ENCODE results near the gene HNF4A.
A peak's percentile ranks its signal among the peaks of the same experiment; 100 is the strongest.
"Not testable (repeated sequence)": the region's sequence is repeated elsewhere in the genome, so short reads cannot be mapped to it uniquely, and the experiment has no call there.

Gene HNF4A

DNA sequence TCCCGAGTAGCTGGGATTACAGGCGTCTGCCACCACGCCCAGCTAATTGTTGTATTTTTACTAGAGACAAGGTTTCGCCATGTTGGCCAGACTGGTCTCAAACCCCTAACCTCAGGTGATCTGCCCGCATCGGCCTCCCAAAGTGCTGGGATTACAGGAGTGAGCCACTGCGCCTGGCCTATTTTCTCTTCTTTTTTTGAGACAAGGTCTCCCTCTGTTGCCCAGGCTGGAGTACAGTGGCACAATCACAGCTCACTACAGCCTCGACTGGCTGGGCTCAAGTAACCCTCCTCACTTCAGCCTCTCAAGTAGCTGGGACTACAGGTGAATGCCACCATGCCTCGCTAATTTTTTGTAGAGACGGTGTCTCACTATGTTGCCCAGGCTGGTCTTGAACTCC is 9.6 kb upstream of the HNF4A start:
- DNase-seq (ENCODE audit: low read depth), result not testable (repeated sequence)

GRCh38 chr20:44348168-44348659 is 7.3 kb upstream of the HNF4A start:
- no peak for DNase-seq (ENCODE audit: low read depth)

DNA sequence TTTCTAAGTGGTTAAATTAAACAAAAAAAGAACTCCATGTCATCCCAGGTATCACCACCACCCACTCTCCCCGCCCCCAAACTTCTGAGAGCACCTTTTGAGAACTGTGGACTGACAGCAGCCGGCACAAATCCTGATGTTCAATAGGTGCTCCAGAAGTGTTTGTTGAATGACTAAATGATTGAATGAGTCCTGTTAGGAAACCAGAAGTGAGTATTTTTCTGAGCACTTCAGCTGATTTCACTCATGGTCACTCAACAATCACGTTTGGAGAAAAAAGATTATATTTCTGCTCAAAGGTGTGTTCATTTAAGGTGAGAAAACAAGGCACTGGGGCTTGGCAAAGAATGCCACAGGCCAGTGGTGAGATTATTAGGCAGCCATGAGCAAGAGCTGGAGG is 6.2 kb upstream of the HNF4A start:
- DNase-seq (ENCODE audit: low read depth), result no peak

DNA sequence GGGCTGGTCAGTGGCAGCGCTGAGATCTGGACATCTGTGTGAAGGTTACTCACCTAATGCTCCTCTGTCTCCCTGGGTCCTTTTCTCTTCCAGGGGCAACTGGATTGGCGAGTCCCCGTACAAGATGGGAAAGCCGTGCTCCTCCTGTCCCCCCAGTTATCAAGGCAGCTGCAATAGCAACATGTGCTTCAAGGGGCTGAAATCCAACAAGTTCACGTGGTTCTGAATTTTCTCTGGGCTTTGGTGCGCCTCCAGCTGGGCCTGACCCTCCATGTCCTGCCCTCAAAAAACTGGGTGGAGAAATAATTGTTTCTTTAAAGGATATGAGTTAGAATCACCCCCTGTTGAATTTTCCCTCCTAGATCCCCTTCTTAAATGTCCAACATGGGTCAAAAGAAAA is 4.9 kb upstream of the HNF4A start:
- DNase-seq (ENCODE audit: low read depth), result no peak

DNA sequence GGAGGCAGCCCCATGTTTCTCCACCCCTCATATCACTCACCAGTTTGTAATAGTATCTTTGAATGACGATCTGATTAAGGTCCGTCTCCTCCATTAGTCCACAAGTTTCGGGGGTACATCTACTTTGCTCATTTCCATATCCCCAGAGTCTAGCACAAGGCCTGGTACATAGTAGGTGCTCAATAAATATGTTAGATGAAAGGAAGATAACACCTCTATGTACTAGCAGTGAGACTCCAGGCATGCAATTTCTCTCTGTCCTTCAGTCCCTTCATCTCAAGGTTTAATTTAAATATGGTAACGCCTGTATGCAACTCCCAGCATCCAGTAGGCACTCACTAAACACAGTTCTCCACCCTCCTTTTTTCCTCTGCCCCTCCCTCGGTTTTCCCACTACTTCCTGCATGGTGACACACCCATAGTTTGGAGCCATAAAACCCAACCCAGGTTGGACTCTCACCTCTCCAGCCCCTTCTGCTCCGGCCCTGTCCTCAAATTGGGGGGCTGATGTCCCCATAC is 461 bp upstream of the HNF4A start:
- no peak for DNase-seq (ENCODE audit: low read depth)

- DNase-seq (ENCODE audit: low read depth), result no peak
Observed at GRCh38 chr20:44356353-44356723, 839 bp downstream of the HNF4A start.

DNA sequence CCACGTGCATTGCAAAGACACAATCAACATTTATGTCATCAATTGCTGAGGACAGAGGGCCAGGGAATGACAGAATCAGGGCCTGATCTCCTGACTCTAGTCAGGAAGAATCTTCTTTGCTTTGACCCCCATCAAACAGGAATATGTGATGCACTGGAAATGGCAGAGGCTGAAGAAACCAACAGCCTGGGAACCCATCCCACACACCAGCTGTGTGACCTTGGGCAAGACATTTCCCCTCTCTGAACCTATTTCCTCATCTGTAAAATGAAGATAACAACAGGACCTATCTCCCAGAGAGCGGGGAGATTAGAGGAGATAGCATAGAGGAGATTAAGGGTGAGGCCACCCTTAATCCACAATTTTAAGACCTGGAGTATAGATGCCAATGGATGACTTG is 1.5 kb downstream of the HNF4A start:
- DNase-seq (ENCODE audit: low read depth), result no peak

GRCh38 chr20:44357555-44358125 is 2.1 kb downstream of the HNF4A start:
- no peak for DNase-seq (ENCODE audit: low read depth)

- no peak for DNase-seq (ENCODE audit: low read depth)
Observed at GRCh38 chr20:44358776-44359175, 3.3 kb downstream of the HNF4A start.

GRCh38 chr20:44360221-44360620 is 4.7 kb downstream of the HNF4A start:
- no peak for DNase-seq (ENCODE audit: low read depth)

GRCh38 chr20:44361021-44361420 is 5.5 kb downstream of the HNF4A start:
- DNase-seq (ENCODE audit: low read depth), result no peak

DNA sequence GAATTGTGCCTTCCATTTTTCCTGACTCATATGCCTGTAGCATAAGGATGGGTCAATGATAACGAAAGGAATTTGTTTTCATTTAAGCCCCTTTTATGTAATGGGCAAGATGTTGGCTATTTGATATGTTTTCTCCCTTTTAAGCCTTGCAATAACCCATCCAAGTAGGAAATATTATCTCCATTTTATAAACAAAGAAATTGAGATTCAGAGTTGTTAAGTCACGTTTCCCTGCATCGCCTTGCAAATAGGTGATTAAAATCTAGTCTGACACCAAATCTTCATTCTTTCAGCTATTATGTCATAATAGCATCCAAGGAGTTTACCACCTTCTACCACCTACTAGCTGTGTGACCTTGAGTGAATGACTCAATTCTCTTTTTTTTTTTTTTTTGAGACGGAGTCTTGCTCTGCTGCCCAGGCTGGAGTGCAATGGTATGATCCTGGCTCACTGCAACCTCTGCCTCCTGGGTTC is 7.0 kb downstream of the HNF4A start:
- DNase-seq (ENCODE audit: low read depth), result no peak

GRCh38 chr20:44364068-44364467 is 8.6 kb downstream of the HNF4A start:
- DNase-seq (ENCODE audit: low read depth), result no peak

DNA sequence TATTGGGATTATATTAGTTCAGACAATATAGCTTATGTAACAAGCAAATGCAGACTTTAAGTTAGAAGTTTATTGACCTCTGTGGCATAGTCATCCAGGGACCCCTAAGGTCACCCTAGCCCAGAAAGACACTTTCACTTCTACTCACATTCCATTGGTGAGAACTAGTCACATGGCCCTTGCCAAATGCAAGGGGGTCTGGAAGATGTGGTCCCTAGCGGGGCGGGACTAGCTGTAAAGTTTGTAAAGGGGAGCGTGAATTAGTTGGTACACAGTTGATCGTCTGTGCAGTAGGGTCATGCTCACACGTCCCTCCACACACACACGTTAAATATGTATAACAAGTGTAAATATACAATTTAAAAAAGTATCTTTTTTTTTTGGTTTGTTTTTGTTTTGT is 9.3 kb downstream of the HNF4A start:
- DNase-seq (ENCODE audit: low read depth), result no peak

- DNase-seq (ENCODE audit: low read depth), result no peak
Observed at GRCh38 chr20:44367746-44368145, 12.2 kb downstream of the HNF4A start.

DNA sequence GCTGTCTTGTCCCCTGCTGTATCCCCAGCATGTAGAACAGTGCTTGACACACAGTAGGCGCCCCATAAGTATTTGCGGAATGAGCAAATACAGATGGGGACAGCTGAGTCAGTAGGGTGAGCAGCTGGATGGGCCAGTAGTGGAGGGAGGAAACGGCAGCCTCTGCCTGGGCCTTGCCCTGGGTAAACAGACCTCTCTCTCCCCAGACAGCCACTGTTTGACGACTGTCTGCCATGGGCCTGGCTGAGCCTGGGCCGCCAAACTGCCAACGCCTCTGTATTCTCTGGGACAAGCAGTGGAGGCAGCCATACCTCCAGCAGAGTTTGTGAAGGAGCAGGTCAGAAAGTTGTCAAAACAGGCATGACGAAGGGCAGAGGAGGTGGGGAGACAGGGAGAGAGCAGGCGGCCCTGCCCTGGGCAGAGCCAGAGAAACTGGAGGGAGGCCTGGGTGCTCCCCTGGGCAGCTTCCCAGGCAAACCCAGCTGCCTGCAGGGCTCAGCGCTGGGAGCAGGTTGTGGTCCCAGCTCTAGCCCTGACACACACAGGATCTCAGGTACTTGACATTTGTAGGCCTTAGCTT is 15.2 kb downstream of the HNF4A start:
- no peak for DNase-seq (ENCODE audit: low read depth)

DNA sequence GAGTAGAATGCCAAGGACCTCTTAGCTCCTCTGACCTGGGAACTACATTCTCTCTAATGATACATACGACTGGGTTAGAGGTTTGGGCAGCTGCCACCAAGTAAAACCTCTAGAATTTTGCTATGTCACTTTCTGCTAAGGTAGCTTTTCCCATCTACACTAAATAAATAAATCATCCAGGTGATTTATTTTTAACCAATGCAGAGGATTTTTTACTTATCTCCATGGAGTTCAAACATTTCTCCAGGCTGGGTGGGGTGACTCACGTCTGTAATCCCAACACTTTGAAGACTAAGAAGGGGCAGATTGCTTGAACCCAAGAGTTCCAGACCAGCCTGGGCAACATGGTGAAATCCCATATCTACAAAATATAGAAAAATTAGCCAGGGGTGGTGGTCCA is 27.1 kb downstream of the HNF4A start:
- DNase-seq (ENCODE audit: low read depth), result no peak

DNA sequence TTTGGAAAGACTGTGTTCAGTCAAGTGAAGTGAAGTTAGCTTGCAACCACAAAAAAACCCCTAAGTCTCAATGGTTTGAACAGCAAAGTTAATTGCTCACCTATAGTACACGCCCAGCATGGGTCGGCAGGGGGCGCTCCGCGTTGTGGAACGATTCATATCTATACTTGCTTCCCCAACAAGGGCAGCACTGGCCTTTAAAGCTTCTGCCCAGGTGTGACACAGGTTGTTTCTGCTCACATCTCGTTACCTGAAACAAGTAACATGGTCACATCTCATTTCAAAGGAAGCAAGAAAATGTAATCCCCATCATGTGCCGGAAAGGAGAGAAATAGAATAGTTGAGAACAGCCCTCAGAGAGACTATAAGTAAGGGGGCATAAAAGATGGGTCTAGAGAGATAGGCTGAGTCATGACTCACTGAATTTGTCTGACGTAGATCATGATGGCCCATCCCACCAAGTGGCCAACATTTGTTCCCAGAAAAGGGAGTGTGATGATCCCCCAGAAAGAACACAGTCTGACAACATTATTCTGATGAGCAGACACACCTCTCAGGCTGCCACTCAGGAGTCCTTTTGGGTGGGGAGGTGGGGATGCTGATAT is 29.0 kb downstream of the HNF4A start:
- peak; percentile 80 for DNase-seq (ENCODE audit: low read depth)

GRCh38 chr20:44388466-44389023 is 33.0 kb downstream of the HNF4A start:
- peak; percentile 22 for DNase-seq (ENCODE audit: low read depth)

GRCh38 chr20:44389871-44390270 is 34.4 kb downstream of the HNF4A start:
- no peak for DNase-seq (ENCODE audit: low read depth)

- DNase-seq (ENCODE audit: low read depth), result no peak
Observed at GRCh38 chr20:44390280-44390679, 34.8 kb downstream of the HNF4A start.

DNA sequence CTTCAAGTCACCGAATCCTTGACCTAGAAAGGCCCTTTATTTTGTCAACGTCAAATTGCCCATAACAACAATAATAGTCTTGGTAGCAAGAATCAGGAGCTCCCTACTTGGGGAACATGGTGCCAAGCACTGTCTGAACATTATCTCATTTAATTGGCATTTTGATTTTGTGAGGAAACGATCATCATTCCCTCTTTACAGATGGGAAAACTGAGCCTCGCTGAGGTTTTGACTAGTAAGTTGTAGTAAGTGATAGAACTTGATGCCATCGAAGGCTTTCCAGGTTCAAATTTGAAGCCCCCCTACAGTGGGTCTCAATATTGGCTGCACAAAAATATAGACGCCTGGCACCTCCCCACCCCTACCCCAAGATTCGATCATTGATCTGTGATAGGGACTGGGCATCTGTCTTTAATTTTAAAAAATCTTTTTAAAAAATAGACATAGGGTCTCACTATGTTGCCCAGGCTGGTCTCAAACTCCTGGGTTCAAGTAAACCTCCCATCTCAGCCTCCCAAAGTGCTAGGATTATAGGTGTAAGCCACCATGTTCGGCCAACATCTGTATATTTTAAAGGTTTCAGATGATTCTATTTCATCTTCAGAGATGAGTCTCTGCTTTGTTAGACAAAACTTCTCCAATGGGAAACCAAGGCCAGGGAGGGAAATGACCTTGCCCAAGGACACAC is 36.7 kb downstream of the HNF4A start:
- no peak for DNase-seq (ENCODE audit: low read depth)
